Neural cell (in vitro differentiated cells): ENCODE measurements around the gene CDCA8. TPM values are rescaled to one million over a fixed set of nuclear protein-coding genes. Genes with fewer than 3 reads are reported as not detected.

Experiments
- H2AFZ ChIP-seq: fragments of 200-600, 300-800 bp; sonication (generic), shearing (Covaris generic); 2 replicates; pipeline ENCODE4 v1.6.0; 2014; ENCODE audit warnings: low read depth, mild to moderate bottlenecking, antibody characterized with exemption, low read length, moderate library complexity
- H3F3A ChIP-seq: fragments of 200-600 bp; shearing (Covaris generic); 2 replicates; pipeline ENCODE4 v1.6.1; 2016; ENCODE audit warnings: mild to moderate bottlenecking, moderate library complexity, mixed read lengths, antibody characterized with exemption, low read length; ENCODE audit not compliant: insufficient read depth, poor library complexity, severe bottlenecking
- H3K27ac ChIP-seq: fragments of 200-600, 300-800 bp; sonication (generic), shearing (Covaris generic); 2 replicates; pipeline ENCODE4 v1.5.1; 2014; ENCODE audit warnings: mild to moderate bottlenecking, low read length, moderate library complexity
- H3K27me3 ChIP-seq: fragments of 300-800, 200-600 bp; sonication (generic), shearing (Covaris generic); 2 replicates; pipeline ENCODE4 v1.6.0; 2014; ENCODE audit warnings: mild to moderate bottlenecking, low read depth, low read length, moderate library complexity; ENCODE audit not compliant: insufficient read depth
- H3K36me3 ChIP-seq: fragments of 300-800, 200-600 bp; sonication (generic), shearing (Covaris generic); 2 replicates; pipeline ENCODE4 v1.5.1; 2014; ENCODE audit warnings: mild to moderate bottlenecking, antibody characterized with exemption, low read length, moderate library complexity; ENCODE audit not compliant: insufficient read depth
- H3K4me2 ChIP-seq: fragments of 300-800, 200-600 bp; sonication (generic), shearing (Covaris generic); 2 replicates; pipeline ENCODE4 v1.6.0; 2014; ENCODE audit warnings: mild to moderate bottlenecking, low read length
- H3K4me3 ChIP-seq: fragments of 300-800, 200-600 bp; sonication (generic), shearing (Covaris generic); 2 replicates; pipeline ENCODE4 v1.5.1; 2014; ENCODE audit warnings: mild to moderate bottlenecking, low read length, moderate library complexity
- H3K79me2 ChIP-seq: fragments of 200-600 bp; shearing (Covaris generic); replicated peaks from 2 replicates; pipeline ENCODE4 v1.6.0; 2014; ENCODE audit warnings: mild to moderate bottlenecking, low read length, moderate library complexity; ENCODE audit not compliant: insufficient read depth
- H3K9ac ChIP-seq: fragments of 300-800, 200-600 bp; sonication (generic), shearing (Covaris generic); 2 replicates; pipeline ENCODE4 v1.6.1; 2016; ENCODE audit warnings: mild to moderate bottlenecking, low read length, mixed read lengths
- H3K9me2 ChIP-seq: fragments of 200-600 bp; shearing (Covaris generic); 2 replicates; pipeline ENCODE4 v1.6.1; 2016; ENCODE audit warnings: mild to moderate bottlenecking, low read length, mixed read lengths; ENCODE audit not compliant: insufficient read depth
- H3K9me3 ChIP-seq: fragments of 200-600, 300-800 bp; sonication (generic), shearing (Covaris generic); 2 replicates; pipeline ENCODE4 v1.6.1; 2016; ENCODE audit warnings: mild to moderate bottlenecking, mixed run types, low read length, moderate library complexity, mixed read lengths
- H4K20me1 ChIP-seq: fragments of 200-600 bp; shearing (Covaris generic); 2 replicates; pipeline ENCODE4 v1.6.1; 2016; ENCODE audit warnings: mild to moderate bottlenecking, mixed run types; ENCODE audit not compliant: insufficient read depth
- CTCF ChIP-seq: fragments of 450-650 bp; IDR thresholded peaks from 2 replicates; pipeline ENCODE4 v1.5.1; 2014; ENCODE audit warnings: antibody characterized with exemption, mild to moderate bottlenecking, moderate library complexity; ENCODE audit not compliant: poor library complexity, severe bottlenecking
- EP300 ChIP-seq: fragments of 450-650 bp; conservative IDR thresholded peaks from 2 replicates; pipeline ENCODE4 v1.6.1; 2014; ENCODE audit warnings: antibody characterized with exemption, mild to moderate bottlenecking, moderate library complexity; ENCODE audit not compliant: poor library complexity, severe bottlenecking
- EZH2 ChIP-seq: fragments of 200-600, 300-800 bp; shearing (Covaris generic), sonication (generic); IDR thresholded peaks from 2 replicates; pipeline ENCODE4 v1.6.1; 2014; ENCODE audit warnings: antibody characterized with exemption, low read length, borderline replicate concordance, mild to moderate bottlenecking; ENCODE audit not compliant: insufficient read depth, poor library complexity, severe bottlenecking
- MXI1 ChIP-seq: fragments of 450-650 bp; conservative IDR thresholded peaks from 2 replicates; pipeline ENCODE4 v1.6.1; 2014; ENCODE audit warnings: antibody characterized with exemption, mild to moderate bottlenecking; ENCODE audit not compliant: poor library complexity, severe bottlenecking
- POLR2AphosphoS5 ChIP-seq: IDR thresholded peaks from 2 replicates; pipeline ENCODE4 v1.6.1; 2012
- RAD21 ChIP-seq: fragments of 450-650 bp; conservative IDR thresholded peaks from 2 replicates; pipeline ENCODE4 v1.6.1; 2014; ENCODE audit warnings: antibody characterized with exemption, mild to moderate bottlenecking, moderate library complexity
- REST ChIP-seq: IDR thresholded peaks from 2 replicates; pipeline ENCODE4 v1.6.1; 2012; ENCODE audit warnings: borderline replicate concordance
- SMC3 ChIP-seq: fragments of 450-650 bp; conservative IDR thresholded peaks from 2 replicates; pipeline ENCODE4 v1.6.1; 2014; ENCODE audit warnings: antibody characterized with exemption, mild to moderate bottlenecking, moderate library complexity; ENCODE audit not compliant: poor library complexity
- TAF1 ChIP-seq: IDR thresholded peaks from 2 replicates; pipeline ENCODE4 v1.6.1; 2012; ENCODE audit warnings: low read depth
- polyA plus RNA-seq: library from polyadenylated mRNA; depleted of rRNA; stranded (reverse); fragments of >200 nt; gene quantifications from 2 replicates; pipeline ENCODE4 v1.2.3, GENCODE V29; 2014

CDCA8 gene
- polyA plus RNA-seq, 1 donor from 2014 or later: 0.72 TPM

DNA sequence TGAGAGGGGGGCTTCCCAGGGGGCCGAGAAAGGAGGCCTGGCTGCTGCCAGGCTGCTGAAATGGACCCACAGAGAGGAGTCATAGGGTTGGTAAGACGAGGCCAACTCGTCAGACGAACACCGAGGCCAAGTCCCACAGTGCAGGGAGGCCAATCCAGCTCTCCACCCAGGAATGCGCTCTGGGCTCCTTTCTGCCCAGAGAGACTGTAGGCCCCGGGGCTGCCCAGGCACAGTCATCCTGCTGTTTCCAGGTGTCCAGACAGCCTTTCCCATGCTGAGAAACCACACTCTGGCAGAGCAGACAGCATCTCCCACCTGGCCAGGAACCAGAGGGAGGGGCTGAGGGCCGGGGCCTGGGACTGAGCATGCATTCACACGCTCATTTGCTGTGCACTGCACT, 30.9 kb upstream of the CDCA8 start:
- Histone ChIP-seq H3F3A (no peaks in the 10 kb centered on the region), H4K20me1 (no peaks in the 10 kb centered on the region), H3K27ac (no peak overlapping the region), H3K4me3 (no peak overlapping the region), H3K9me2 (no peaks in the 10 kb centered on the region), H2AFZ (no peak overlapping the region), H3K36me3 (no peaks in the 10 kb centered on the region), H3K9me3 (no peaks in the 10 kb centered on the region), H3K9ac (no peak overlapping the region), H3K79me2 (no peaks in the 10 kb centered on the region), H3K27me3 (no peaks in the 10 kb centered on the region), H3K4me2 (no peak overlapping the region)
- TF ChIP-seq TAF1: no peak

GRCh38 chr1:37662031-37662755, 30.1 kb upstream of the CDCA8 start:
- no peaks in the 10 kb centered on the region for H3K9me3 ChIP-seq
- H3K36me3 ChIP-seq: no peaks in the 10 kb centered on the region
- no peaks in the 10 kb centered on the region for H3K79me2 ChIP-seq
- TF ChIP-seq EP300 (no peak), CTCF (no peak), SMC3 (no peak), RAD21 (no peak), REST (no peak), TAF1 (no peak), EZH2 (no peak), POLR2AphosphoS5 (no peak), MXI1 (no peak)
- no peak overlapping the region for H3K9ac ChIP-seq
- no peak overlapping the region for H3K27ac ChIP-seq
- no peaks in the 10 kb centered on the region for H3K27me3 ChIP-seq
- H3F3A ChIP-seq: no peaks in the 10 kb centered on the region
- no peak overlapping the region for H3K4me2 ChIP-seq
- H3K9me2 ChIP-seq: no peaks in the 10 kb centered on the region
- H2AFZ ChIP-seq: no peak overlapping the region
- no peak overlapping the region for H3K4me3 ChIP-seq
- no peaks in the 10 kb centered on the region for H4K20me1 ChIP-seq
